GM19043 (cell line): ENCODE data around the gene ACADVL.
A peak's percentile ranks its signal among the peaks of the same experiment; 100 is the strongest.
"Not testable (repeated sequence)": the region's sequence is repeated elsewhere in the genome, so short reads cannot be mapped to it uniquely, and the experiment has no call there.

Experiments
- ATAC-seq: cut with Tn5 transposase; IDR thresholded peaks from one replicate; pipeline ENCODE4 v1.9.1; 2021; ENCODE audit warnings: low read depth; ENCODE audit not compliant: unreplicated experiment

ACADVL gene

GRCh38 chr17:7219812-7220592 is at the start of gene ACADVL, which contains the start of gene DLG4:
Gene ACADVL, plus strand, starts transcription at chr17:7219938. Its CDS starts 47 bp downstream, at chr17:7219985.
Gene DLG4, minus strand, starts transcription at chr17:7219836.
- peak; percentile 63 for ATAC-seq

GRCh38 chr17:7172522-7173191 is 47.1 kb upstream of the ACADVL start:
- not testable (repeated sequence) for ATAC-seq

- no peak for ATAC-seq
Measured at GRCh38 chr17:7173687-7174602, 45.8 kb upstream of the ACADVL start.

- ATAC-seq: no peak
Measured at GRCh38 chr17:7174603-7175326, 45.0 kb upstream of the ACADVL start.

GRCh38 chr17:7175330-7175733 is 44.4 kb upstream of the ACADVL start:
- no peak for ATAC-seq

GRCh38 chr17:7176107-7176840 is 43.5 kb upstream of the ACADVL start:
- no peak for ATAC-seq

- ATAC-seq: no peak
Measured at GRCh38 chr17:7176841-7177190, 42.9 kb upstream of the ACADVL start.

GRCh38 chr17:7177191-7177953 is 42.4 kb upstream of the ACADVL start:
- no peak for ATAC-seq

GRCh38 chr17:7177954-7178477 is 41.7 kb upstream of the ACADVL start:
- no peak for ATAC-seq

GRCh38 chr17:7178973-7179316 is 40.8 kb upstream of the ACADVL start:
- ATAC-seq: no peak

- ATAC-seq: no peak
Measured at GRCh38 chr17:7179317-7180254, 40.2 kb upstream of the ACADVL start, which contains the start of gene ASGR1. Gene ASGR1, minus strand, starts transcription at chr17:7179370. Its CDS starts 807 bp downstream, at chr17:7178563.

- not testable (repeated sequence) for ATAC-seq
Measured at GRCh38 chr17:7182101-7182500, 37.6 kb upstream of the ACADVL start.

GRCh38 chr17:7183433-7184090 is 36.2 kb upstream of the ACADVL start:
- ATAC-seq: no peak

- no peak for ATAC-seq
Measured at GRCh38 chr17:7184091-7184488, 35.6 kb upstream of the ACADVL start.

- no peak for ATAC-seq
Measured at GRCh38 chr17:7184647-7185046, 35.1 kb upstream of the ACADVL start.

- ATAC-seq: no peak
Measured at GRCh38 chr17:7186241-7186640, 33.5 kb upstream of the ACADVL start.

- no peak for ATAC-seq
Measured at GRCh38 chr17:7190276-7190917, 29.3 kb upstream of the ACADVL start.
